ENCODE results near the gene GRM7.

DNA sequence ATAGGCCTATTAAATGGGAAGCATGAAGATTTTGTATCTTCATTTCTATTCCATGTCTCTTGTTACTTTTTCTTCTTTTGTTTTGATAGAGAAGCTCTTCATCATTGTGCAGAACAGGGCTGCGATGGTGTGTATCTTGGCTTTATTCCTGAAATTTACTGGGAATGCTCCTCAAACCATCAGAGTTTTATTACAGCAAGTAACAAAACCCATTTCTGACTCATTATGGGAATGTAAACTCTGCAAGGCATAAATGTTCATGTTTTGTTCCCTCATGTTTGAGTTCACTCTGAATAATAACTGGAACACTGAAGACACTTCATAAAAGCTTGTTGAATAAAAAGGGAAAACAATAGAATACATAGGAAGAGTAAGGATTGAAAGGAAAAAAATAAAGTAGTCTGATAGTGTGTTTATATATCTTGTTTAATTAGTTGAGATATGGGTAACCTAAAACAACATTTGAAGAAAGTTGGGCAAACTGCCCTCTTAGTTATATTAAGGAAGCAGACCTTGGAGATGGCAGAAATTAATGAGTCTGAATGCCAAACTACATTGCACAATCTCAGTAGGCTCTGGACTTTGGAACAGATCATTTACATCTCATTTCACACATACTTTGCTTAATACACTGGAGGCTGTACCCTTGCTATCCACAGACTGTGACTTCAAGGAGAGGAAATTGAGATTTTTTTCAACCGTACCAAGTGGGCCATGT lies 521.5 kb downstream of the GRM7 start:
- TF ChIP-seq, protein P1, sequence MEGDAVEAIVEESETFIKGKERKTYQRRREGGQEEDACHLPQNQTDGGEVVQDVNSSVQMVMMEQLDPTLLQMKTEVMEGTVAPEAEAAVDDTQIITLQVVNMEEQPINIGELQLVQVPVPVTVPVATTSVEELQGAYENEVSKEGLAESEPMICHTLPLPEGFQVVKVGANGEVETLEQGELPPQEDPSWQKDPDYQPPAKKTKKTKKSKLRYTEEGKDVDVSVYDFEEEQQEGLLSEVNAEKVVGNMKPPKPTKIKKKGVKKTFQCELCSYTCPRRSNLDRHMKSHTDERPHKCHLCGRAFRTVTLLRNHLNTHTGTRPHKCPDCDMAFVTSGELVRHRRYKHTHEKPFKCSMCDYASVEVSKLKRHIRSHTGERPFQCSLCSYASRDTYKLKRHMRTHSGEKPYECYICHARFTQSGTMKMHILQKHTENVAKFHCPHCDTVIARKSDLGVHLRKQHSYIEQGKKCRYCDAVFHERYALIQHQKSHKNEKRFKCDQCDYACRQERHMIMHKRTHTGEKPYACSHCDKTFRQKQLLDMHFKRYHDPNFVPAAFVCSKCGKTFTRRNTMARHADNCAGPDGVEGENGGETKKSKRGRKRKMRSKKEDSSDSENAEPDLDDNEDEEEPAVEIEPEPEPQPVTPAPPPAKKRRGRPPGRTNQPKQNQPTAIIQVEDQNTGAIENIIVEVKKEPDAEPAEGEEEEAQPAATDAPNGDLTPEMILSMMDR (IDR thresholded peaks at IDR 0.05), result no peak
- no peak for TF ChIP-seq POLR2A (IDR thresholded peaks at IDR 0.05)
